B cell (primary cell): ENCODE data around the gene CCDC60. TPM values are rescaled to one million over a fixed set of nuclear protein-coding genes. Genes with fewer than 3 reads are reported as not detected.

Source experiments
- ATAC-seq: fragments of 200-7000 bp; cut with Tn5 transposase; one replicate; pipeline ENCODE4 v1.10.0; 2021; ENCODE audit warnings: low read depth, mild to moderate bottlenecking, moderate number of reproducible peaks, moderate library complexity
- CTCF ChIA-PET: fragments of 350-600 bp; sonication (Branson Sonifier 250); formaldehyde crosslinking; loops from one replicate; lab custom pipeline; 2021; ENCODE audit warnings: antibody characterized with exemption, inconsistent platforms; lab: Charles Lee
- POLR2A ChIA-PET: fragments of 350-600 bp; sonication (Branson Sonifier 250); formaldehyde crosslinking; loops from one replicate; lab custom pipeline; 2021; ENCODE audit warnings: antibody characterized with exemption; lab: Charles Lee
- DNase-seq: peaks from one replicate; pipeline ENCODE4 v3.0.0; 2013
- H2AFZ ChIP-seq: 2 replicates; pipeline ENCODE4 v1.6.1; 2012; ENCODE audit warnings: mild to moderate bottlenecking, low read depth, low read length; ENCODE audit not compliant: insufficient read depth, poor library complexity, severe bottlenecking
- H3K27ac ChIP-seq, 2 donors: 1 replicate in 1 of 2; 2 replicates in 1 of 2; pipeline ENCODE4 v1.5.1; 2012 to 2013; ENCODE audit warnings: low read length in 2 of 2, mild to moderate bottlenecking in 2 of 2, moderate library complexity in 1 of 2
- H3K27me3 ChIP-seq, 4 experiments: fragments of 200-600 bp in 1 of 4; sonication (generic) in 1 of 4; replicated peaks in 1 of 4; 1 replicate in 2 of 4; 2 replicates in 2 of 4; pipeline versions ENCODE4 v1.6.1 to v1.7.0; 2013 to 2016; ENCODE audit warnings: low read length in 3 of 4, mild to moderate bottlenecking in 2 of 4, mixed read lengths in 1 of 4, moderate library complexity in 1 of 4; ENCODE audit not compliant: insufficient read depth in 4 of 4, control insufficient read depth in 3 of 4; ENCODE audit errors: control extremely low read depth in 1 of 4
- H3K36me3 ChIP-seq, 2 experiments: replicated peaks in 1 of 2; 1 replicate in 1 of 2; 2 replicates in 1 of 2; pipeline versions ENCODE4 v1.6.1 to v1.7.1; 2013; ENCODE audit warnings: low read length in 1 of 2; ENCODE audit not compliant: insufficient read depth in 2 of 2, control insufficient read depth in 1 of 2; ENCODE audit errors: control extremely low read depth in 1 of 2, extremely low read depth in 1 of 2
- H3K4me1 ChIP-seq, 2 donors: fragments of 200-600 bp in 1 of 2; sonication (generic) in 1 of 2; 1 replicate in 1 of 2; 2 replicates in 1 of 2; pipeline versions ENCODE4 v1.5.1 to v1.6.1; 2013 to 2017; ENCODE audit warnings: low read length in 2 of 2; ENCODE audit not compliant: control insufficient read depth in 2 of 2, insufficient read depth in 2 of 2
- H3K4me2 ChIP-seq: replicated peaks from 2 replicates; pipeline ENCODE3; 2012; ENCODE audit warnings: mild to moderate bottlenecking, low read depth, low read length; ENCODE audit not compliant: poor library complexity, severe bottlenecking
- H3K4me3 ChIP-seq, 5 experiments: fragments of 200-600 bp in 1 of 5; sonication (generic) in 1 of 5; 1 replicate in 3 of 5; 2 replicates in 2 of 5; pipeline versions ENCODE4 v1.5.1 to v1.7.0; 2011 to 2016; ENCODE audit warnings: low read length in 4 of 5, mild to moderate bottlenecking in 4 of 5, low read depth in 2 of 5, control low read depth in 1 of 5, moderate library complexity in 1 of 5; ENCODE audit not compliant: insufficient read depth in 1 of 5; ENCODE audit errors: control extremely low read depth in 1 of 5, extremely low read depth in 1 of 5
- H3K79me2 ChIP-seq: fragments of 200-600 bp; sonication (generic); one replicate; pipeline ENCODE4 v1.6.0; 2016; ENCODE audit warnings: low read length; ENCODE audit not compliant: control insufficient read depth, insufficient read depth
- H3K9ac ChIP-seq: fragments of 200-600 bp; sonication (generic); 2 replicates; pipeline ENCODE4 v1.6.1; 2017; ENCODE audit warnings: mild to moderate bottlenecking, low read length, moderate library complexity
- H3K9me3 ChIP-seq, 3 donors: one replicate each; pipeline versions ENCODE4 v1.6.1 to v1.7.1; 2013; ENCODE audit warnings: low read length in 2 of 3; ENCODE audit not compliant: control insufficient read depth in 2 of 3, insufficient read depth in 1 of 3; ENCODE audit errors: control extremely low read depth in 1 of 3
- H4K20me1 ChIP-seq: 2 replicates; pipeline ENCODE4 v1.6.0; 2012; ENCODE audit warnings: mild to moderate bottlenecking, low read length; ENCODE audit not compliant: insufficient read depth, control insufficient read depth, poor library complexity, severe bottlenecking
- H3K27ac Mint-ChIP-seq: one replicate; pipeline ENCODE4 v1.8.0; 2021; ENCODE audit warnings: mixed read lengths
- H3K27me3 Mint-ChIP-seq: one replicate; pipeline ENCODE4 v1.8.0; 2021; ENCODE audit warnings: mixed read lengths
- H3K4me1 Mint-ChIP-seq: one replicate; pipeline ENCODE4 v1.8.0; 2021; ENCODE audit warnings: mixed read lengths
- H3K4me3 Mint-ChIP-seq: one replicate; pipeline ENCODE4 v1.8.0; 2021; ENCODE audit warnings: mixed read lengths
- H3K9me3 Mint-ChIP-seq: one replicate; pipeline ENCODE4 v1.8.0; 2022; ENCODE audit warnings: mixed read lengths; ENCODE audit not compliant: insufficient read depth
- EZH2 ChIP-seq: IDR thresholded peaks from 2 replicates; pipeline ENCODE4 v1.6.1; 2012; ENCODE audit warnings: borderline replicate concordance, low read depth, mild to moderate bottlenecking, moderate library complexity, low read length; ENCODE audit not compliant: insufficient read depth, poor library complexity, severe bottlenecking
- WGBS: methylation state at CpG from one replicate; pipeline ENCODE4 v1.1.5; 2013; ENCODE audit warnings: missing lambda C conversion rate; ENCODE audit not compliant: insufficient coverage; 5-methylcytosine and 5-hydroxymethylcytosine counted together
- intact Hi-C: fragments of 100-400 bp; cut with micrococcal nuclease; formaldehyde crosslinking; loops from one replicate; pipeline ENCODE4 v1.10.0; 2022
- polyA minus RNA-seq: library from RNA; depleted of rRNA, polyadenylated mRNA; stranded (reverse); fragments of >200 nt; gene quantifications from 2 replicates; pipeline ENCODE4 v1.2.3, GENCODE V29; 2012
- polyA plus RNA-seq: library from polyadenylated mRNA; depleted of rRNA; stranded (reverse); fragments of >200 nt; gene quantifications from 2 replicates; pipeline ENCODE4 v1.2.3, GENCODE V29; 2012
- total RNA-seq, 2 donors: library from RNA; stranded (reverse); fragments of 120-200 nt in 1 of 2; gene quantifications; 1 replicate in 1 of 2; 2 replicates in 1 of 2; pipeline versions ENCODE4 v1.2.3 to v1.2.4, GENCODE V29; 2013 to 2022
- TF ChIP-seq, protein P1 (sequence below): fragments of 200-600 bp; IDR thresholded peaks from one replicate; pipeline ENCODE4 v1.8.0; 2022; ENCODE audit warnings: antibody characterized with exemption, mild to moderate bottlenecking

CCDC60 gene, protein sequence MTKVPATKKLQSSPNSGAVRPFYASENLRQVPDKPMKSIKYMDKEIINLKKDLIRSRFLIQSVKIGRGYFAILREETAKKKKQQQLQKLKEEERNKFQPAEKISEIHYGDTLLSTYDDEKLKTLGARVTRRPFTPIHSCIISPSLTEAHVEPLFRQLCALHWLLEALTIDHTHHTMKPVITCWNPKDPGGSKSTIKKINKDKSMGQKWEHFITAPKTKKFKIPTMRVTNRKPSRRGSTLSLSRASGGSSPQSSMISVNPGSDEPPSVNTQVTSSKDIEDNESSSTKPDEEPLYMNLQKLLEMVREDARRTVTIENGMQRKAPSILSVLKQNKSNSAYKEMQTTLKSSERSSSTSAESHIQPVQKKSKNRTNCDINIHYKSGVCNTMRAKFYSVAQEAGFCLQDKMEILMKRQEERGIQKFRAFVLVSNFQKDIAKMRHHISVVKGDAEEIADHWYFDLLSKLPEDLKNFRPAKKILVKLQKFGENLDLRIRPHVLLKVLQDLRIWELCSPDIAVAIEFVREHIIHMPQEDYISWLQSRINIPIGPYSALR
- not detected in 2 replicates for total RNA-seq
- not detected for total RNA-seq (2013)
- not detected in 2 replicates for polyA plus RNA-seq
- polyA minus RNA-seq: not detected in 2 replicates

DNA sequence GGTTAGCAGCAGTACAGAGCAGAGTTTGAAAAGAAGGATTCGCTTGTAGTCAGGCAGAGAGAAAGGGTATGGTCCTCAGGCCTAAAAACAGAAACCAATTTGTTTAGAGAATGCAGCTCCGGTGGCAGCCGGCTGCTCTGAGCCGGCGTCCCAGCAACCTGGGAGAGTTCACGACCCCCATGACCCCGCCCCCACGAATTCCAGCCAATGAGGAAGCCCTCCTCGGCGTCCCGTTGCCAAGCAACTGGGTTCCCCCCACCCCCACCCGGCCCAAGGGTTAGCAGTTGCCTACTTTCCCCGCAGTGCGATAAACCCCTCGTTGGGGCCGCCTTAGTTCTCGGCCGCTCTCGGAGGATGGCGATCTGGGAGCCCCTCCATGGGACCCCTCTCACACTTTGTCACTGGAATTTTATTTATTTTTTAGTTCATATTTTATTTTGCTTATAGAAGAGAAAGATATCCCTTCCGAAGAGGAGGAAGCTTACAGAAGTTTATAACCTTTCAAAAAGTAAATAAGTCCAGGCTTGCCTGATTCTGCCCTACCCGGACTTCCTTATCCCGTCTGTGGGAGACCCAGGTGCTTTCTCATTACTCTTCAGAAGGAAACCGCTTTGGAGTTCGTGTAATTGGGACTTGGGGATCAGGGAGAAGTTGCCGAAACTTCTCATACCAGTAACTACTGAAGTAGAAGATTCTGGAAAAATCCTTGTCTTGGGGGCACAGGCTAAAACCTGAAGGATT, at the start of gene CCDC60:
Gene CCDC60 (plus strand): TSS at position 300 of the 741 bp plus-strand sequence. CDS start 448 bp downstream, outside the sequence.
- H3K9me3 Mint-ChIP-seq: no peaks in the 10 kb centered on the region
- Histone ChIP-seq H3K9ac (no peak within 1 kb of the TSS), H3K27me3 (peaks cover 0 to 8% (median under 1%) of the 10 kb centered on the region in 4 experiments), H3K36me3 (no peaks in the 10 kb centered on the region), H4K20me1 (no peaks in the 10 kb centered on the region), H2AFZ (no peak within 1 kb of the TSS), H3K79me2 (no peaks in the 10 kb centered on the region), H3K27ac (no peak within 1 kb of the TSS), H3K4me2 (no peak within 1 kb of the TSS), H3K4me1 (no peaks in the 10 kb centered on the region), H3K9me3 (peaks cover 0 to 7% (median 1%) of the 10 kb centered on the region in 3 donors), H3K4me3 (no peak within 1 kb of the TSS)
- H3K27ac Mint-ChIP-seq: no peak within 1 kb of the TSS
- TF ChIP-seq, protein P1, sequence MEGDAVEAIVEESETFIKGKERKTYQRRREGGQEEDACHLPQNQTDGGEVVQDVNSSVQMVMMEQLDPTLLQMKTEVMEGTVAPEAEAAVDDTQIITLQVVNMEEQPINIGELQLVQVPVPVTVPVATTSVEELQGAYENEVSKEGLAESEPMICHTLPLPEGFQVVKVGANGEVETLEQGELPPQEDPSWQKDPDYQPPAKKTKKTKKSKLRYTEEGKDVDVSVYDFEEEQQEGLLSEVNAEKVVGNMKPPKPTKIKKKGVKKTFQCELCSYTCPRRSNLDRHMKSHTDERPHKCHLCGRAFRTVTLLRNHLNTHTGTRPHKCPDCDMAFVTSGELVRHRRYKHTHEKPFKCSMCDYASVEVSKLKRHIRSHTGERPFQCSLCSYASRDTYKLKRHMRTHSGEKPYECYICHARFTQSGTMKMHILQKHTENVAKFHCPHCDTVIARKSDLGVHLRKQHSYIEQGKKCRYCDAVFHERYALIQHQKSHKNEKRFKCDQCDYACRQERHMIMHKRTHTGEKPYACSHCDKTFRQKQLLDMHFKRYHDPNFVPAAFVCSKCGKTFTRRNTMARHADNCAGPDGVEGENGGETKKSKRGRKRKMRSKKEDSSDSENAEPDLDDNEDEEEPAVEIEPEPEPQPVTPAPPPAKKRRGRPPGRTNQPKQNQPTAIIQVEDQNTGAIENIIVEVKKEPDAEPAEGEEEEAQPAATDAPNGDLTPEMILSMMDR: no peak
- no peak for TF ChIP-seq EZH2
- intact Hi-C loops: no loop called here
- POLR2A ChIA-PET: no interaction called here
- 17% methylated on average over 15 of the region's 26 CpGs for WGBS
- peaks cover 25% of the 10 kb centered on the region for H3K27me3 Mint-ChIP-seq
- no peak within 1 kb of the TSS for H3K4me3 Mint-ChIP-seq
- H3K4me1 Mint-ChIP-seq: no peaks in the 10 kb centered on the region
- no peak for DNase-seq
- ATAC-seq: no peak
- CTCF ChIA-PET: no interaction called here
